Non-pigmented ciliary epithelial cell (primary cell): ENCODE results near the gene CLCA1.

Source experiments
- DNase-seq: peaks from one replicate; pipeline ENCODE4 v3.0.0-alpha.2; 2010; ENCODE audit warnings: low read depth

The CLCA1 gene

GRCh38 chr1:86504137-86504479, 35.4 kb downstream of the CLCA1 start:
- no peak for DNase-seq

DNA sequence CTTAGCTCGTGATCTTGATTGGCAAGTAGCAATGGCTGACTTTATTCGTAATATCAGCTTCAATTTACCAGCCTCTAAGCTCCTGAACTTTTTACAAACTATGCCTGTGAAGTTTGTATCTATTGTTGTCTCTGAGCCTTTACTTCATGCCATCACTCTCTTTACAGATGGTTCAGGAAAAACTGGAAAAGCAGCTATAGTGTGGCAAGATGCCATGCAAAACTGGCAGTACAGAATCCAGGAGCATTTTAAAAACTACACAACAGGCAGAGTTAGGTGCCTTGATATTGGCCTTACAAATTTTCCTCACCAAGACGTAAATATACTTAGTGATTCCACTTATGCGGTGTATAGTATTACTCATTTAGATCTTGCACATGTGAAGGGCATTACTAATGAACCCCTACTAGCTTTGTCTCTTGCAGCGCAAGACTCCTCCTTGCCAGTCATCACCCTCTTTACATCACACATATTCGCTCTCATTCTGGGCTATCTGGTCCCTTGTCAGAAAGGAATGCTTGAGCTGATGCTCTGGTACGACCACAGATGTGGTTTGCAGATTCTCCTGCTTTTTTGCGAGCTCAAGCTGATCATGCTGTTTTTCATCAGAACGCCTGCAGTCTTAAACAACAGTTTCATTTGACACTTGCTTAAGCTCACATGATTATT, 36.3 kb downstream of the CLCA1 start:
- no peak for DNase-seq

GRCh38 chr1:86505564-86505902, 36.8 kb downstream of the CLCA1 start:
- no peak for DNase-seq

DNA sequence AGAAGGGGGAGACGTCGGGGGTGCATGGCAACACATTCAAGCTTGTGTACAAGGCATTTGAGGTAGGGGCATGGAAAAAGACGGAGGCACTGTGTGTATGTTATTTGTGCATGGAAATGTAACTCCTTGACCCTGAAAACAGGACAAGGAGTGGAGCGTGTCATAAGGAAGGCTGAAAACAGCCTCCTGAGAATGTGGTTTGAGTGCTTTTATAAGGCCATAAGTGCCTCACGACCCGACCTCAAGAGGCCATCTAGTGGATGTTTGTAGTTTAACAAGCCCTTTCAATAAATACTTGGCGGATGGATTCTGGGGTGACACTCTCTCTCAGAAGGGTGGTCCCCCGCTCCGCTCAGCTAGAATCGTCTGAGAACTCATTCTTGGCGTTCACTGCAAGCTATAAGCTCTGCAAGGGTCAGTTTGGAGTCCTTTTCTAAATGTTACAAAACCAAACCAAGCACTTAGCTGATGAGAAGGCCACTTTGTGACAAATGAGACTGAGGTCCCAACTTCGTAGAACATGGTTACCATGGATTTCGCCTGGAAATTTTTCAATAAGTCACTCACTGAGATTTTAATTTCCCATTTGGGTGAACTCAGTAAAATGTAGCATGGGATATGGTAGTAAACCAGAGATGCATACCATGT, 39.3 kb downstream of the CLCA1 start:
- no peak for DNase-seq

DNA sequence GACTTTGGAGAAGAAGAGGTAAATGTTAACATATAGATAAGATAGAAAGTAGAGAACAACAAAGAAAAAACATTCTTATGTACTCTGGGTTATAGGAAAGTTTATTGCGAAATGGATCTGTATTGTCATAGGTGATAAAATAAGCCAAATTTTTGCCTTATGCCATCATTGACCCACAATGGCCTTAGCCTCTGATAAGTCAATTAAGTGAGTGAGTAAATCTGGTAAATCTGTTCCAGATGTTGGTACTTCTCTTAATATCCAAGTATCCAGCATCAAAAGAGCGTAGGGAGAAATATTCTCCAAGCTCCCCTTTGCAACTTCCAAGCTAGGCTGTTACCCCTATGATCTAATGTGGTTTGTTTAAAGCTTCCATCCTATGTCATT, 39.8 kb downstream of the CLCA1 start:
- no peak for DNase-seq

DNA sequence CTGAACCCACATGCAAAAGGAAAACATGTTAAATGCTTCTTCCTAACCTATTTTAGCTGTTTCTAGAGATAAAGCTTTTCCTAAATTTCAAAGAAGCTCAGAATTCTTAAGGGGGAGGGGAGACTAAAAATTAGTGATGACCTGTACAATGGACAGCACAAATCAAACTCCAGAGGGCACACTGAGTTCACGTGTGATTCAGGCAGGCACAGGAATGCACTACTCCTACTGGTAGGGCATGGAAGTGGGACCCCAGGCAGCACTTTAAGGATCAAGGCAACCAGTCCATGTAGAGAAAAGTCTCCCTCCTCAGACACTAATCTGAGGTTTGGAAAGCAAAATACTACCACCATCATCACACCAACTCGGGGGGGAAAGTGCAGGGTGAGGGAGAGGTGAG, 46.9 kb downstream of the CLCA1 start:
- DNase-seq: no peak

- DNase-seq: no peak
Measured at GRCh38 chr1:86516335-86516734, 47.6 kb downstream of the CLCA1 start.

GRCh38 chr1:86517336-86517735, 48.6 kb downstream of the CLCA1 start:
- DNase-seq: no peak

GRCh38 chr1:86520789-86521521, 52.2 kb downstream of the CLCA1 start:
- no peak for DNase-seq

DNA sequence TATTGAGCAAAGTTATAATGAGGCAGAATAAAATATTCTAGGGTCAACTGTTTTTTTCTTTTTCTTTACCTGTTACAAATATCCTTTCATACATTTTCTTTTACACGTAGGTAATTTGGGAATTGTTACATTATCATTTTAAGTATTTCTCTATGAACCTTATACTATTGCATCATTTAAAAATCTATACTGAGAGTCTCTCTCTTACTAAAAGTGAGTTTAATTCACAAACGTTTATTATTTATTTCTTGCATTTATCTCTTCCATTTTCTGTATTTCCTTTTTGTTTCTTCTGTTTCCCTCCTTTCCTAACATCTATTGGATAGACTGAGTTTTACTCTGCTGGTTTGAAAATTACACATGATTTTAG, 52.8 kb downstream of the CLCA1 start:
- DNase-seq: no peak

DNA sequence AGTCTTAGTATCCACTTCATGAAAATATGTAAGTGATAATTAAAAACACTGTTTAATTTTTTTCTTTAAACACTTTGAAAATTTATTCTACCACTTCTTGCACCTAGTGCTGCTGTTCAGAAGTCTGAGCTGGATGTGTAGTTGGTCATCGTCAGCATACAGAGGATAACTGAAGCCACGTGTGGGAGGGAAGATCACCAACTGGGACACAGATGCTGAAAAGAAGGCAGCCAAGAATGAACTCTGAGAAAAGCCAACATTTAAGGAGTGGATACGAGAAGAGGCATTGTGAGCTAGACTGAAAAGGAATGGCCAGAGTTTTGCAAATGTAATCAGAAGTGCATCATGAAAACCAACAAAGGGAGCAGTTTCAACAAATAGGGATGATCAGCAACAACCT, 53.5 kb downstream of the CLCA1 start:
- no peak for DNase-seq

DNA sequence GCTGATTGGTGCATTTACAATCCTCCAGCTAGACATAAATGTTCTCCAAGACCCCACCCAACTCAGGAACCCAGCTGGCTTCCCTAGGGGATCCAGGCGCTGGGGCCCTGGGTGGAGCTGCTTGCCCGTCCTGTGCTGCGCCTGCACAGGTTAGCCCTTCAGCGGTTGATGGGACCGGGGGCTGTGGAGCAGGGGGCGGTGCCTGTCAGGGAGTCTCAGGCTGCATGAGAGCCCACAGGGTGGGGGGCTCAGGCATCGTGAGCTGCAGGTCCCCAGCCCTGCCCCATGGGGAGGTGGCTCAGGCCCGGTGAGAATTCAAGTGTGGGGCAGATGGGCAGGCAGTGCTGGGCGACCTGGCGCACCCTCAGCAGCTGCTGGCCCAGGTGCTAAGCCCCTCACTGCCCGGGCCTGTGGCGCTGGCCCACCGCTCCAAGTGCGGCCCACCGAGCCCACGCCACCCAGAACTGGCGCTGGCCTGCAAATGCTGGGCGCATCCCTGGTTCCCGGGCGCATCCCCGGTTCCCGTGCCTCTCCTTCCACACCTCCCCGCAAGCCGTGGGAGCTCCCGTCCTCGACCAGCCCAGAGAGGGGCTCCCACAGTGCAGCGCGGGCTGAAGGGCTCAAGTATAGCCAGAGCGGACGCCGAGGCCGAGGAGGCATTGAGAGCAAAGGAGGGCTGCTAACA, 55.1 kb downstream of the CLCA1 start:
- no peak for DNase-seq

DNA sequence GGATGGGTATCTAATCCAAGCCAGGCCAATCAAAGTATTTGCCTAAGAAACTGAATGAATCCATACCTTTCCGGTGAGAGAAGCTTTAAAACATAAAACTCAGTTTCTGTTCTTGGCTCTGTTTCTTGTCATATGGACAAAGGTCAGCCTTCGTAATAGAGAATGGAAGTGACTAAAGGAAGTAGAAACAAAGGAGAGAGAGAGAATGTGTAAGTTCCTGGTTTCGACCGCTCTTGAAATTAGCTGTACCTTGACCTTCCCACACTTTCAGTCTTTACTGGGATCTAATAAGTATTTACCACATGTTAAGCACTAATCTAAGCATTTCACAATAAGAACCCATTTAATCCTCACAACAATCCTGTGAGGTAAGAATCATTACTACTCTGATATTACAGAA, 58.6 kb downstream of the CLCA1 start:
- no peak for DNase-seq

DNA sequence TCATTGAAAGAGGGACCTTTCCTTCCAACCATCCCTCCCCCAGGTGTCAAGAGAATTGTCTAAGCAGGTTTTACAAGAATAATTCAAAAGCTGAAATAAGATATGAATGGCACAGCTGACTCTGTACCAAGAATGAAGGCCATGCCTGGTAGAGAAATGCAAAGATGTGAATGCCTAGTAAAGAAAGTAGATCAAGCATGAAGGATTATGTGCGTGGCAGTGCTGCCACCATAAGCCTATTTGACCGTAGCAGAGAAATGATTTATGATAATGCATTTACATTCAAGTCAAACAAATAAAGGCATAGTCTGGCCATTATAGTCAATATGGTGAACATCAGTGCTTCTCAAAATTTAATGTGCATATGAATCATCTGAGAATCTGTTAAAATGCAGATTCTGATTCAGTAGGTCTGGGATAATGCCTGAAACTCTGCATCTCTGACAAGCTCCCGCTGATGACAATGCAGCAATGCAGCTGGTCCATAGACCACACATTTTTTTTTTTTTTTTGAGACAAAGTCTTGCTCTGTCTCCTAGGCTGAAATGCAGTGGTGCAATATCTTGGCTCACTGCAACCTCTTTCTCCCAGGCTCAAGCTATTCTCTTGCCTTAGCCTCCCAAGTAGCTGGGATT, 61.6 kb downstream of the CLCA1 start:
- no peak for DNase-seq

DNA sequence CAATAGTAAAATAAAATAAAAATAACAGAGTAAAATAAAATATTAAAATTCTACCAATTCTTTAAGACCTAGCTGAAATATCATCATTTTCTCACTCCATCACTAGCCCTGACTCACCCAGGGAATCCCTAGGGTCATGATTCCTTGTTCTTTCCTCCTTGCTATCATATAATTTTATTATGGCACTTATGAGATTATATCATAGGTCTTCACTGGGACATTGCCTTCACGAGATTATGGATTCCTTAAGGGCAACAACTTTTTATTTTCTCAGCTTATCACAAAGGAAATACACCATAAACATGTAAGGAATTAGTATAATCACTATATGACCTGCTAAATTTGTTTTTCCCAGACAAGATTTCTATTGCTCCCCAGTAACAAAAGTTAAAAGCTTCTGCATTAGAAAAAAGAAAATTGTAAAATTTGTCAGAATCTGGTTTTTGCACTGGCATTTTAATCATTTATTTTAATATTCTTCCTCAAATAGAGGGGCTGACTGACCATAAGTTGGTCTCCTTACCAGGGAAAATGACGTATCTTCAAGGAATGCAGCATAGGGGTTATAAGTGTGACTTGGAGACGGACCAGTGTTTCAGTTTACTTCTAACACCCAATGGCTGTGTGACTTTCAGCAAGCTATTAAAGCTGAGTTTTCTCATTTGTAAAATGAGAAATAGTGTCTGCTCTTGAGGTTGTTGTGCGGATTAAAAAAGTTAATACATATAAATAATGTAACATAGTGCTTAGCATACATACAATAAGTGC, 69.4 kb downstream of the CLCA1 start:
- no peak for DNase-seq

GRCh38 chr1:86538775-86539174, 70.0 kb downstream of the CLCA1 start:
- DNase-seq: no peak

GRCh38 chr1:86541859-86542258, 73.1 kb downstream of the CLCA1 start:
- no peak for DNase-seq

DNA sequence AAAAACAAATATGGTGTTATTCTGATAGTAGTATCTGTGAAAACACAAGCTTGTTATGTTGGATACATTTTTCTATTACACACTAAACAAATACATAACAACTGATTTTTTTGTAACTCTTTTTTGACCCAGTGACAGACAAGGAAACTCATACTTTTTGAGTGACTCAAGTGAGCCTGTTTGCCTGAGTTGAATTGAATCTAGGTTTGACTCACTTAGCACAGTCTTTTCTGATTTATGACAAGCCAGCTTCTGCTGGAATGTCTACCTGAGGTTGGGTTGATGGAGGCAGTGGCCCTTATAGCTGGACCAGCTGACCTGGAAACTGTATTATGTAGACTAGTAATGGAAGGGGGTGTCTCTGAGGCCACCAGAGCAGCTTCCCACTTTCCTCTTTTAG, 73.9 kb downstream of the CLCA1 start:
- no peak for DNase-seq

DNA sequence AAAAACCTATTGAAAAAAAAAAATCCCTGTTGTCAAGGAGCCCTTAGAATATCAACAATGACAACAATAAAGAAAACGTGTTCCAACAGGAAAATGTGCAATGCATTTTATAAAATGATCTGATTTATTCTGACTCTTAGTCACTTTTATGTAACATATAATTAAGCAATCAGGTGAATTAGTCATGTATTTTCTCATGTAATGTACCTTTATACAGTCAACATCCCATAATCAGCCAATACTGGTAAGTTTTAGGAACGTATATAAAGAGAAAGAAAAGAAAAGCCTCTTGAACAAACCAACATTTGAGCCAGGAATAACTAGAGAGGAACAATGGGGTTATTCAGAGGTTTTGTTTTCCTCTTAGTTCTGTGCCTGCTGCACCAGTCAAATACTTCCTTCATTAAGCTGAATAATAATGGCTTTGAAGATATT, 78.1 kb downstream of the CLCA1 start, which contains the start of gene CLCA4:
Gene CLCA4 (plus strand): TSS at position 292 of the 435 bp plus-strand sequence. CDS start 42 bp downstream, at position 334.
- no peak for DNase-seq

DNA sequence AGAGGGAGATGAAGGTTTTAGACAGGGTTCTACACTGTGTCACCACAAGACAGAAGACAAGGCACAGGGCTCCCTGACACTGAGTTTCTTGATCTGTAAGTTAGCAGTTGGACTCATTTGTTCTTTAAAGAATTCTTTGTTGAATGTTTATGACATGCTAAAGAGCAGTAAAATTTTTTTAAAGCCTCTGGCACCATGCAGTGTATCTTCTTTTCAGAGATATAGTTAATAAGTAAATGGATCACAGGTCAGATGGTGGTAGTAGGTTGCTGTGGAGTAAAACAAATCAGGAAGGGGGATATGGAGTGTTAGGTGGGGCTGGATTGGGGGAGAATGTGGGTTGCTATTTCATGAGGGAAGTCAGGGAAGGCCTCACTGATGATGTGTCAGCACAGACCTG, 80.1 kb downstream of the CLCA1 start:
- no peak for DNase-seq
